CD4-positive, alpha-beta T cell treated with Interleukin-17A for 1 hour (primary cell): ENCODE results near the gene CHCHD3.
"Not testable (repeated sequence)": the region's sequence is repeated elsewhere in the genome, so short reads cannot be mapped to it uniquely, and the experiment has no call there.

Experiments
- DNase-seq: peaks from one replicate; pipeline ENCODE4 v3.0.0-alpha.2; 2020

The CHCHD3 gene

DNA sequence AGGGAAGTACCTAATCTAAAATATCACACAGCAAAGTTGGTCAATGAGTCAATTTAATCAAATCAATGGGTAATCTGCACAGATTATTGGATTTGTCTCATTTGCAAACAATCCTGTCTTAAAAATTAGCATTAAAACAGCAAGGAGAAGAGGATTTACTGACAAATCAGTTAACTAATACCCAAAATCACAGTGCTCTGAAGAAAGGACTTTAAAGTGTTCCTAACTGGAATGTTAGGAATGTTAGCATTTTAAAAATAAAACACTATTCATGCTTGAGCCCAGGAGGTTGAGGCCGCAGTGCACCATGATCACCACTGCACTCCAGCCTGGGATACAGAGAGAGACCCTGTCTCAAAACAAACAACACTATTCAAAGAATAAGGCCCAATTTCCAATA lies 83.1 kb downstream of the CHCHD3 start:
- no peak for DNase-seq

GRCh38 chr7:132997505-132997904 lies 84.4 kb downstream of the CHCHD3 start:
- DNase-seq, result no peak

GRCh38 chr7:132996581-132997242 lies 85.2 kb downstream of the CHCHD3 start:
- no peak for DNase-seq

DNA sequence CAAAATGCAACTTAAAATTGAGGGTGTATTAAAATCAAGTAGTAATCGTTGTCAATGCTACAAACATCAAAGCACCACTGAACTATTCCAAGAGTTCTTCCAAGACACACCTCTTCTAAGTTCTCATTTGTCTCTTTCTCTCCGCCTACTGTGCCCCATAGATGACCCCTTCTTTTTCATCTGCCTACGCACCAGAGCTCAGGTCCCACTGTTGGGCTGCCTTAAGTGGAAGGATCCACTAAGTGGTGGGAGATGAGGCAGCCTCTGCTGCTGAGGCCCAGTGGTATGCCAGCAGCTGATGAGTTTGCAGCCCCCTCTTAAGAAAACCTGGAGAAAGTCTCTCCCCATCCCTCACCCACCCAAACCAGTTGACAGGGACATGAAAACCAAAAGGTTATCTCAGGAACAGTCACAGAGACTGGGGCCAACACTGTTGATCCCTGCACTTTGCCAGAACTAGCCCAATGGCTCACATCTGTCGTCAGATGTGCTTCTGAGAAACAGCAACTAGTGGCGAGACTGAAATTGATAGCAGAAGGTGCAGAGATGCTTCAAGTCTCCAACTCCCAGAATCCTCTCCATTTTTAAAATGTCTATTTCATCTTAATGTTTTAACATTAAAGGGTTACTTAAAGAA lies 88.4 kb downstream of the CHCHD3 start:
- DNase-seq, result no peak

DNA sequence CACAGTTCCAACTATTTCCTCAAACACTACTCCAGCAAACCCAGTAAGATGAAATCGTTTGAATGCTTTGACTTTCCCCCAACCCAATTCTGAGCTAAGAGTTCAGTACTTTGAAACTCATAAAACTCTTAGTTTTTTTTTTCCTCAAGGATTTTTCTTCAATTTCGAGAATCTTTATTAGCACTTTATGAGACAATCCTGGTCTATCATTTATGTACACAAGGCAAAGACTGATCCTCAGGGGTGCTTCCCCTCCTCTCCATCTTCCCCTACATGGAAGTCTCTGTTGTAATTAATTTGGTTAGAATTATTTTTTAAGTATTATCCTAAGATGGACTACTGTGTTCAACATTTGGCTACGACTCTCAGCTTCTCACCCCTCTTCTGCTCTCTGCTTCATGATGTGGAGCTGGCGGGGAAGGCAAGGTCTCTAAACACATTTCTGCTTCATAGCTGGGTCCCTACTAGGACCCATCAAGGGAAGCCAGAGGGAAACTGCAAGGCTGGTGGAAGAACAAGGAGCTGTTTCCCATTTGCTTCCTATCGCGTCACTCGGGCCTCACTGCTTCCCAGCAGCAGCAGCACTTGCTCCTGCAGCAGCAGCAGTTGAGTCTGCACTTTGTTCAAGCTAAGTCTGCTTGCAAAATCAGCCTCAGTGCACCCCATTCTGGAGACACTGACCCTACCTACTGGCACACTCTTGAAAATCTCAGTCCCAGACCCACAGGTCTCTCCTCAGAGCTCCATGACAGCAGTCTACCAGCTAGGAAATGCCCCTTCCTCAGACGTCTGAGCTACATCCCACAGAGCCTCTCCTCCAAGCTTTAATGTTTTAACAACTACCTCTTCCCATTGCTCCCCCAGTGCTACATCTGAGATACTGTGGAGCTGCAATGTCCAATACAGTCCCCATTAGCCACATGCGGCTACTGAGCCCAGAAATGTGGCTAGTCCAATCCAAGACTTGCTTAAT lies 90.0 kb downstream of the CHCHD3 start:
- no peak for DNase-seq

GRCh38 chr7:132988117-132988516 lies 93.8 kb downstream of the CHCHD3 start:
- no peak for DNase-seq

DNA sequence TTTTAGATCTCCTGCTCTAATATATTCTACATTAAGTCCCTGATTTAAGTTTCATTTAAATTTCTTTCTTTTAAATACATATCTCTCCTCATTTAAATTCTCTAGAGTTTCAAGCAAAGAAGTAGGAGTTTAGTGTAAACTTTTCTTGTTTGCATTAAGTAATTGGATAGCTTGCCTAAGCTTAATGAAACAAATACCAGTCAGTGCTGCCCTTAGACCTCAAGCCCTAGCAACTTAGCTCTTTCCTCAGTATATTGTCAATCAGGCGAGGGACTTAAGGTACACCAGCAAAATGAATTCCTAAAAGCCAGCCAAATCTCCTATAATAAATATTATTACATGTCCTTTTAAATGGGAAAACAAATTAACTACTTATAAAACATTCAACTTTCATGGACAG lies 101.5 kb downstream of the CHCHD3 start:
- no peak for DNase-seq

DNA sequence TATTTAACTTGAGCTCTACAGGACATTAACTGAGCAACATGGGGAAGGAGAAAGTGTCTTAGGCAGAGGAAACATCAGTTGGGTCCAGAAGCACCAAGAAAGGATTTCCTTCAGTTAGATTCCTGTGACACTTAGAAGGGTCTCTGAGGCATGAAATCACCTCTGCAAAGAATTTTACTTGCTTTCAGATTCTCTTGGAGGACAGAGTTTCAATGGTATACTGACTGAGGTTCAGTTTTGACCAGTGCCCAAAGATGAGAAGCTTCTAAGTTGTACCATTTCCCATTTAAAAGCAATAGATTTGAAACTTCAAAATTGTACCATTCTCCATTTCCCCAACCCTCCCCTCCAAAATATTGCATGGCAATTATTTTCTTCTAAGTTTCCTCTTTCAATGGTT lies 102.4 kb downstream of the CHCHD3 start:
- DNase-seq, result no peak

- no peak for DNase-seq
Measured at GRCh38 chr7:132977234-132977633, 104.7 kb downstream of the CHCHD3 start.

GRCh38 chr7:132972745-132973144 lies 109.1 kb downstream of the CHCHD3 start:
- no peak for DNase-seq

DNA sequence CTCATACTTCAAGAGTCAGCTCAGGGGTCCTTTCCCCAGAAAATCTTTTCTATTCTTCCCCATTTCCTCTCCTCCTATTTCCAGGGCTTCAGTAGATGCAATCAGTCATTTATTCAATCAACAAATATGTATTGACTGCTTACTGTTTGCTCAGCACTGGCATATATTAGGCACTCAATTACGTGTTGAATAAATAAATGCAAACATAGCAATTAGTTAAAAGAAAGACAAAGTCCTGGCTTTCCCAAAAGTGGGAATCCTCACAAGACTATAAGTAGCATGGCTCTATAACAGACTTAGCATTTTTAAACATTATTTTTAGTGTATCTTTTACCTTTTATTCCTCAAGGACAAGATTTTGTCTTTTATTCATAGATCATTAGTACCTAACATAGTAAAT lies 111.6 kb downstream of the CHCHD3 start:
- no peak for DNase-seq

DNA sequence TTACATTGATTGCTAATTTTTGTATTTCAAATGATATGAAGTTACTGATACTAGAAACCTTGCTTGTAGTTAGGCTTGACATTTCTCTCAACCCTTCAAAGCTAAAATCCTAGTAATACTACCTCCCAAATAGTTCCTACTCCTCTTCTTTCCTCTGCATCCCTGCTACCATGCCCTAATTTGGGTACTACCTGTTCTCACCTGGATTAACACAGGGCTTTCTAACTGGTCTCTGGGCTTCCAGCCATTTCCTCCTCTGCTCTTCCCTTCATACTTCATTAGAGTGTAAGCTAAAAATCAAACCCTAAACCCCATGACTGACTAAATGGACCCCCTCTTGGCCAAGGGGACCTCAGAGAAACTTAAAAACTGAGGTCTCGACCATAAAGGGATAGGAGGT lies 112.4 kb downstream of the CHCHD3 start:
- DNase-seq, result no peak

DNA sequence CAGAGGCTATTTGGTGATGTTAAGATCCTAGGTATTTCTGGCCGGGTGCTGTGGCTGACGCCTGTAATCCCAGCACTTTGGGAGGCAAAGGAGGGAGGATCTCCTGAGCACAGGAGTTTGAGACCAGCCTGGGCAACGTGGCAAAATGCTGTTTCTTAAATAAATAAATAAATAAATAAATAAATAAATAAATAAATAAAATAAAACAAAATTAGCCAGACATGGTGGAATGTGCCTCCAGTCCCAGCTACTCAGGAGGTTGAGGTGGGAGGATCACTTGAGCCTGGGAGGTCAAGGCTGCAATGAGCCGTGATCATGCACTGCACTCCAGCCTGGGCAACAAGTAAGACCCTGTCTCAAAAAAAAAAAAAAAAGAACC lies 114.4 kb downstream of the CHCHD3 start:
- DNase-seq, result not testable (repeated sequence)

GRCh38 chr7:132966754-132967469 lies 115.0 kb downstream of the CHCHD3 start:
- DNase-seq, result no peak

- DNase-seq, result no peak
Measured at GRCh38 chr7:132965951-132966350, 115.9 kb downstream of the CHCHD3 start.

DNA sequence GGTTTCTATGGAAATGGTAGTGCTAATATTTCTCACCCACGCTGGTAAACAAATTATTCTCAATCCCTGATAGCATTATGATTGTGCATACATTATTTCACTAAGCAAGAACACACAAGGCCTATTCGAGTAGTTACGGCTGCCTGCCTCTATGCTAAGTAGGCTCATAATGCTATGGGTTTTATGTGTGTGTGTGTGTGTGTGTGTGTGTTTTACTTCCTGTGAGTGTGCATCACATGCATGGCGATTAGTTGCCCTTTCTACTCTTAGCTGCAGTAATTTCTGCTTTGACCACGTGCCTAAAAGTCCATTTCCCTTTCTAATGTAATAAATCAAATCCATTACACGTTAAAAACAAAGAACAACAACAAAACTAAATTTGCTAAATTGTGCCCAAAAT lies 117.0 kb downstream of the CHCHD3 start:
- no peak for DNase-seq

GRCh38 chr7:132959891-132960290 lies 122.0 kb downstream of the CHCHD3 start:
- no peak for DNase-seq

DNA sequence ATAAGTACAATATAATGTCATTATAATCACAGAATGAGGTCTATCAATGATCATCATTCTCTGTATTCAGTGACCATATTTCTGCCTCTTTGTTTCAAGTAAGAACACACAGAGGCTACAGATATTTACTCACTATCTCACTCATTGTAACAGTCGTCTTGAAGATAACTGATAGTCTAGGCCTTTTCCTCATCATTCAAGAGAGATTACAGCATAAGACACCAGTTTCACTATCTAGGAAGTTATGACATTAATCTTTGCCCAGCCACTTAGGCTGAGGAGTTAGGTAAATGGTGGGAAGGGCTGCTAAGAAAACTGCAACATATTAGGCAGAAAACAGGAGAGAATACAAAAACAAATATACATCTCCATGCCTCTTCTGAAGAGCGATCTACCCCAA lies 125.3 kb downstream of the CHCHD3 start:
- DNase-seq, result no peak

DNA sequence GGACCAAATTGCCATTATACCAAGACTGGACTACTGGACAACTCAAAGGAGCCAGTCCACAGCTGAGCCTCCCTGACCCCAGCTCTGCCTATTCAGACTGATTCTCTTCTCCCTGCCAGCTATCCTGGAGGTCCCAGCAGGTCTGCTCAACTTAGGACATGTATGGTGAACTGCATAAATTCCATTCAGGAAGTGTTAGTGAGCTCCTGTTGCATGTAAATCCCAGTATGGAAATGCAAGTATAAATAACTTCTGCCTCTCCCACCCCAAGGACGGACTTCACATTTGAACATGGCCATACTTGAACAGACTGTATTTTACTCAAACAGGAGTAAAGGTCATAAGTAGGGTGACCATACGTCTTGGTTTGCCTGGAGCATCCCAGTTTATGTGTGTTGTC lies 128.4 kb downstream of the CHCHD3 start:
- no peak for DNase-seq

- DNase-seq, result no peak
Measured at GRCh38 chr7:132950725-132951124, 131.2 kb downstream of the CHCHD3 start.

- DNase-seq, result no peak
Measured at GRCh38 chr7:132947011-132947410, 134.9 kb downstream of the CHCHD3 start.

DNA sequence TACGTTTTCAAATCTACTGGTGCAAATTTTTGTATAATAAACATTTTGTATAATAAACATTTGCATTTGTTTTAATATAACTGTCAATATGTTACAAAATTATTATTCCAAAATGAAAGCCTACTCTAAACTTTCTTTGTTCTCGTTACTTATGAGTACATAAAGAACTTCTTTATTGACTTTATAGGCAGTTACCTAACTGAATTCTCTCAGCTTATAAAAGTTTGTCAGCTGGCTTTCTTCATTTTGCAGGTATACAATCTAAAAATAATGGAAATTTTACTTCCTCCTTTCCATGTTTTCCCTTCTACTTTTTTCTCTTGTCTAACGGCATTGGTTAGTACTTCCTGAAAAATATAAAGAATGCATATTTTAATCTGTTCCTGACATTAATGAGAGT lies 137.1 kb downstream of the CHCHD3 start:
- DNase-seq, result no peak

- no peak for DNase-seq
Measured at GRCh38 chr7:132943645-132944044, 138.2 kb downstream of the CHCHD3 start.
